GM12874 (cell line): ENCODE results near the gene RWDD1.

Experiments used
- CTCF ChIP-seq: IDR thresholded peaks from 2 replicates; pipeline ENCODE4 v1.5.1; 2011; ENCODE audit warnings: low read depth, mild to moderate bottlenecking, control low read depth, low read length, moderate library complexity; ENCODE audit not compliant: insufficient read depth

RWDD1 gene

GRCh38 chr6:116570856-116571682, at the start of gene RWDD1:
TSS of gene RWDD1 (plus strand) at chr6:116571504. CDS start at chr6:116571583, 79 bp downstream.
- TF ChIP-seq CTCF: peak; percentile 29

- TF ChIP-seq CTCF: no peak
Measured at GRCh38 chr6:116522896-116523295, 48.4 kb upstream of the RWDD1 start.

GRCh38 chr6:116524236-116524635, 47.1 kb upstream of the RWDD1 start:
- TF ChIP-seq CTCF: no peak

GRCh38 chr6:116528133-116528532, 43.2 kb upstream of the RWDD1 start:
- no peak for TF ChIP-seq CTCF

GRCh38 chr6:116528780-116529179, 42.5 kb upstream of the RWDD1 start:
- no peak for TF ChIP-seq CTCF

- TF ChIP-seq CTCF: no peak
Measured at GRCh38 chr6:116529466-116530290, 41.6 kb upstream of the RWDD1 start.

GRCh38 chr6:116530436-116530835, 40.9 kb upstream of the RWDD1 start:
- no peak for TF ChIP-seq CTCF
